Measurements from ENCODE around the gene ESRRG. TPM values are rescaled to one million over a fixed set of nuclear protein-coding genes. Genes with fewer than 3 reads are reported as not detected.

Gene ESRRG
- total RNA-seq, 1 experiment from 2014 or later: not detected

DNA sequence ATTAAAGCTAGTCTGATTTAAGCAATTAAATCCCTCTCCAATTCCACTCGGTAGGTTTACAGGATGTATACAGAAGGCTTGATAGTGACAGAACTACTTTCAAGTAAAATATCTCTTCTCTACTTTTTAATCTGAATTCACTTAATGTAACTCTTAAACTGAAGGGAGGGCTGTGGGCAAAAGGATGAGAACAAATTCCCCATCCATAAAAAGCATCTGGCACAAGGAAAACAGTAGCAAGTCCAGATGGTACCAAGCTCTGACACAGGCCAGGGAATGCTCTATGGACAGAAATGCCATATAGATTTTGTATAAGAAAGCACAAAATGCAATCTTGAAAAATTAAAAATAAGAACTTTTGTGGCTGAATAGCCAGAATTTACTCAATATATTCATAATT lies 246.9 kb downstream of the ESRRG start:
- H3K27me3 ChIP-seq (replicated peaks): peaks cover 8% of the 10 kb centered on the region; the same call in 1 of the 2 replicates
- no peaks in the 10 kb centered on the region for H3K9me3 ChIP-seq (replicated peaks)
- DNase-seq (ENCODE audit: low read depth in 1 of 2, low spot score in 2 of 2): no peak
- no peak overlapping the region for H3K4me3 ChIP-seq
- no peak overlapping the region for H3K27ac ChIP-seq
- no peaks in the 10 kb centered on the region for H3K4me1 ChIP-seq (replicated peaks)
- H3K36me3 ChIP-seq: no peaks in the 10 kb centered on the region

DNA sequence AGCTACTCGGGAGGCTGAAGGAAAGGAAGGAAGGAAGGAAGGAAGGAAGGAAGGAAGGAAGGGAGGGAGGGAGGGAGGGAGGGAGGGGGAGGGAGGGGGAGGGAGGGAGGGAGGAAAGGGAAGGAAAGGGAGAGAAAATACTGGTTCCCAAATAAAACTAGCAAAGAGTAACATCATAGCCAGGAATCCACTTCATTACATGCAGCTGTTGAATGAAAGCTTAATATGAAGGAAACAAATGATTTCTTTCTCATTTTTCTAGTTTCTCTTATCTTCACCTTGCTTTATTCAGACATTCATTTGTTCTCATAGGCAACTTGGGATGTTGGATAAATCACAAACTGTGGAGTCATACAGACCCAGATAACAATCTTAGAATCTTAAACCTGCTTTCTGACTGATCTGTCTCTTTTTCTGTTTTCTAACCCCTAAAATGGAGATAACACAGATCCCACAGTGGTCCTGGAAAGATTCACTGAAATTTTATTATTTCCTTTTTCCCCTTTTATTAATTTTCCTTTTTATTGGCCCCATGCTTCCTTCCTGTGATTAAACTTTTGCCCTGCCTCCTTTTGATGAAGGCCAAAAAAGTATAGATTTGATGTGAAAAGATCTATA lies 247.5 kb downstream of the ESRRG start:
- H3K4me3 ChIP-seq: no peak overlapping the region
- H3K27me3 ChIP-seq (replicated peaks): peaks cover 8% of the 10 kb centered on the region; the same call in 1 of the 2 replicates
- no peak for DNase-seq (ENCODE audit: low read depth in 1 of 2, low spot score in 2 of 2)
- no peaks in the 10 kb centered on the region for H3K9me3 ChIP-seq (replicated peaks)
- H3K4me1 ChIP-seq (replicated peaks): no peaks in the 10 kb centered on the region
- H3K36me3 ChIP-seq: no peaks in the 10 kb centered on the region
- no peak overlapping the region for H3K27ac ChIP-seq

DNA sequence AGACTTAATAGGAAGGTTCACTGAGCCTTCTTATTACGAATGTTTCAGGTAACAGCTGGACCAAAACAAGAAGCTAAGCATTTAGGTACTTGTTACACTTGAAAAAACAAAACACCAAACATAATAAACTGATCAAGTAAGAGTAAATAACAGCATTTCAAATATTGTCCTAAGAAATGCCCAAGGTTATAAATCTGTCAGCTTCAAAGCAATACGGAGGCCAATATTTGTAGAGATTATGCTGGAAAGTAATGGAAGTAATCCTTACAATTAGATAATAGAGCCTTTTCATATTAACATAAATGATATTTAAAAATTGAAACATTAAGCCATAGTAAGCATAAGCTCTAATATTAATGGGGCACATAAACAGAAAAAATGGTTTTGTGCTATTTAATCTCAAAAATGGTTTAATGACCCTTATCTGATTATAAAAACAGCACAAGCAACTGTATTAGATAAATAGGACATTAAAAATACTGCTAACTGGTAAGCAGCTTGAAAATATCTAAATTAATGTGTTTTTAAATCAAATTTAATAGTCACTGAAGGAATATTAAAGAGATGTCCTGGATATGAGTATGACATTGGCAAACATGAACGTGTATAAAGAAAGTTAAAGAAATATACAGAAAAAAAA lies 256.9 kb downstream of the ESRRG start:
- Histone ChIP-seq H3K4me3 (no peak overlapping the region), H3K4me1 (replicated peaks) (peaks cover 35% of the 10 kb centered on the region), H3K9me3 (replicated peaks) (no peaks in the 10 kb centered on the region), H3K27me3 (replicated peaks) (no peaks in the 10 kb centered on the region), H3K27ac (no peak overlapping the region), H3K36me3 (no peaks in the 10 kb centered on the region)
- no peak for DNase-seq (ENCODE audit: low read depth in 1 of 2, low spot score in 2 of 2)

DNA sequence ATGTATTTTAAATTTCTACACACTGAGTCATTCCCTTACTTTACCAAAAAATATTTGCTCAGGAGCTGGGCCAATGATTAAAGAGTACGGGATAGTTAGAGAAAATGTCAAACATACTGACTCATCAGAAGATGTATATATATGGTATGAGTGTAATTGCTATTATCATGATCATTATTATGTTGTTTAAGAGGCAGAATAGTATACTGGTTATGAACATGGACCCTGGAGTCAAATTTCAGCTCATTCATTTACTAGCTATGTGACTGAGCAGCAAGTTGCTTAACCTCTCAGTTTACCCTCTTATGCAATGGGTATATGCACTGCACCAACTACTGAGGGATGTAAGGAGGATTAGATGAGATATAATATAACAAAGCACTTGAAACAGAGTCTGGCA lies 258.7 kb downstream of the ESRRG start:
- no peaks in the 10 kb centered on the region for H3K27me3 ChIP-seq (replicated peaks)
- H3K27ac ChIP-seq: peak overlapping the region; percentile 5; the same call in 1 of the 2 replicates
- no peak overlapping the region for H3K4me3 ChIP-seq
- H3K4me1 ChIP-seq (replicated peaks): peaks cover 37% of the 10 kb centered on the region
- H3K9me3 ChIP-seq (replicated peaks): no peaks in the 10 kb centered on the region
- H3K36me3 ChIP-seq: no peaks in the 10 kb centered on the region
- DNase-seq (ENCODE audit: low read depth in 1 of 2, low spot score in 2 of 2): peak in 1 of 2 experiments; percentile 85

DNA sequence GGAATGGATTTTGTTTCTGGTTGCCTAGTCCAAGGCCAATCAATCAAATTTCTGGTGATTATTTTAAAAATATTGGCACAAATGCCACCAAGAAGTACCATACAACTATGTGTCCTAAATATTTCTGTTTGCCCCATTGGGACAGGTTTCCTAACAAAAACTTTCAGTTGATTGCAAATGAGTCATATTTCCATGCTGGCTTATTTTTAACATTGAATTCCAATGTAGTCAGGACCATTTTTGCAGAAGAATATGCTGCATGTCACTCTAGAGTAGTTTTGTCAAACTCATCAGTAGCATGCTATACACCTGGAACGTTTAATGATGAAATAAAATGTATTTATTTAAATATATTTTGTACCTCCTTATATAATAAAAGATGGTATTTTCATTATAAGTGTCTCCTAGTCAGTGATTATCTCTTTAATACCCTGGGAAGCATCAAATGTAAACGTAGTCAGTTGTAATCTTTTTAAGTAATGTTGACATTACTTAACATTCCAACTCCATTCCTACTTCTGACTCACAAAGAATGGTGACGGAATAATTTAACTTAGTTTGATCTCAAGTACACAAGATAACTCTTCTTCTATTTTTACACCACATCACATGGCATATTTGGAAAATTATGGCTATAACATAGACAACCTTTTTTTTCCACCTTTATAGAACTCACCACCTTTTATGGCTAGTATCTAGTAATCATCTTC lies 261.0 kb downstream of the ESRRG start:
- H3K4me1 ChIP-seq (replicated peaks): peaks cover 44% of the 10 kb centered on the region
- no peaks in the 10 kb centered on the region for H3K36me3 ChIP-seq
- peak in 1 of 2 experiments; percentile 66 for DNase-seq (ENCODE audit: low read depth in 1 of 2, low spot score in 2 of 2)
- no peak overlapping the region for H3K4me3 ChIP-seq
- H3K9me3 ChIP-seq (replicated peaks): no peaks in the 10 kb centered on the region
- peak overlapping the region; percentile 74 for H3K27ac ChIP-seq
- H3K27me3 ChIP-seq (replicated peaks): no peaks in the 10 kb centered on the region

DNA sequence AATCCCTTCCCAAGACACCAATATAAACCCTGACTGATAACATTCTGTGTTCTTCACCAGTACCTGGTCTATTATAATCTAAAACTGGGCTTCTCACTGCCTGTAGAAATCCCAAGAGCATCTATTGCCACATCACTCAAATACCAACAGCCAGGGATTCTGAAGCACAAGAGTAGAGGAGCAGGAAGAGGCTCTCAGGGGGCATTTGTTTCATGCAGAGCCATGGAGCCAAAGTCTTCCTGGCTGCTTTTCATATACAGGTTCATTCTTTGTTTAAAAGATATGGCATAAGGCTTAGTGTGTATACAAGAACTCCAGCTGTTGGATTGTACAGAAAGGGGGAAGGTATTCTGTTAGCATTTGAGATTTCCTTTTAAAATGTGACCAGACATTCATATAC lies 261.8 kb downstream of the ESRRG start:
- DNase-seq (ENCODE audit: low read depth in 1 of 2, low spot score in 2 of 2): peak in 1 of 2 experiments; percentile 14
- Histone ChIP-seq H3K36me3 (no peaks in the 10 kb centered on the region), H3K27ac (peak overlapping the region; percentile 74), H3K9me3 (replicated peaks) (no peaks in the 10 kb centered on the region), H3K4me1 (replicated peaks) (peaks cover 51% of the 10 kb centered on the region), H3K27me3 (replicated peaks) (no peaks in the 10 kb centered on the region), H3K4me3 (no peak overlapping the region)

DNA sequence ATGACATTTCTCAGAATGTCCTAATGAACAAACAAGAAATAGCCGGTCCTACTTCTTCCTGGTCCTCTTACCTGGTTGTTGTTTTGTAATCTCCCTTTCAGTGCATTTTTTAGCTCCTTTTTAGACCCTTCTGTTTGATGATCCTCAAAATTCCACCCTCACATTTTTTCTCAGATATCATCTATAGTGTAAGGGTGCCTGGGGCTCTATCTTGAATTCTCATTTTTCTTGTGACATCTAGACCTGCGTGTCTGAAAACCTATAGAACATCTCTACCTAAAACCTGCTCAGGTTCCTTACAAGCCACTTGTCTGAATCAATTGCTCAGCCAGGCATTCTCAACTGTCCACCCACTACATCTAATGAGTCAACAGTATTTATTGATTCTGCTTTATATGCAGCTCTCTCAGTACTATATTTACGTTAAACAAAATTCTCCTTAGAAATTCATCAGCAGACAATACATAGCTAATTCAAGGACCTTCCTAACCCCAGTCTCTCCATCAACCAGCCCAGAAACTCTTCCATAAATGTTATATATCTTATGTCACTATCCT lies 263.5 kb downstream of the ESRRG start:
- peaks cover 50% of the 10 kb centered on the region for H3K4me1 ChIP-seq (replicated peaks)
- DNase-seq (ENCODE audit: low read depth in 1 of 2, low spot score in 2 of 2): no peak
- H3K4me3 ChIP-seq: no peak overlapping the region
- H3K27me3 ChIP-seq (replicated peaks): no peaks in the 10 kb centered on the region
- no peak overlapping the region for H3K27ac ChIP-seq
- H3K9me3 ChIP-seq (replicated peaks): no peaks in the 10 kb centered on the region
- no peaks in the 10 kb centered on the region for H3K36me3 ChIP-seq

DNA sequence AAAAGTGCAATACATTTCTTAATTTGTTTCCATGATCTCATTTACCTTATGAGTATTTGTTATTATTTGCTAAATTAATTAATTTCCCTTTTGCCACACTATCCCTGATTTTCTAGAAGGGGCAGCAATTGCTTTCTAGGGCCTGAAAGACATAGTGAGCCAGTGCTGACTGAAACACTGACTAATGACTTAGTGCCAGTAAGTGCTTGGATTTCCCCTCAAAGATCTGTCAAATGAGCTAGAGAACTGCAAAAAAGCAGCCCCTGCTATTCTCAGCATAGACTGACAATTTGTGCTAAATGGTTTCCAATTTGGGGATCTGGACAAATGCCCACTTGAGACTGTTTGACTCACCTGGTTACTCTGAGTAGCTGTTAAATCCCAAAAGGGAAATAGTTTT lies 264.4 kb downstream of the ESRRG start:
- no peak for DNase-seq (ENCODE audit: low read depth in 1 of 2, low spot score in 2 of 2)
- Histone ChIP-seq H3K27me3 (replicated peaks) (no peaks in the 10 kb centered on the region), H3K36me3 (no peaks in the 10 kb centered on the region), H3K27ac (no peak overlapping the region), H3K9me3 (replicated peaks) (no peaks in the 10 kb centered on the region), H3K4me3 (no peak overlapping the region), H3K4me1 (replicated peaks) (peaks cover 43% of the 10 kb centered on the region)

DNA sequence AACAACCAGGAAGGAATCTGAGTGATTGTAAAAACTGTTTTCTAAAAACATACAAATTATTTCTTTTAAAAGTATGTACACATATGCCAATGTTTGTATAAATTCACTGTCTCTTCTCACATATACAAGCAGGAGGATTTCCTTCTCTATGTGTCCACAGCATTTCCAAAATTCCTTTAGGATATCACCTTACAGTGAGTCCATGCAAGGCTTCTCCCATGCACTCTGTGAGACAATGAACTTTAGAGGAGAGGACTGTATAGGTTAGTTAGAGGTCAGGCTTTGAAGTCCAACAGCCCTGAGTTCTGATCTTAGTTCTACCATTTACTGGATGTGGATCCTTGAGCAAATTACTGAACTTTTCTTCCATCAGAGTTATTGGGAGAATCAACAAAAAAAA lies 265.9 kb downstream of the ESRRG start:
- DNase-seq (ENCODE audit: low read depth in 1 of 2, low spot score in 2 of 2): peak in 1 of 2 experiments; percentile 12
- H3K27me3 ChIP-seq (replicated peaks): no peaks in the 10 kb centered on the region
- H3K9me3 ChIP-seq (replicated peaks): no peaks in the 10 kb centered on the region
- no peak overlapping the region; the same call in 1 of the 2 replicates for H3K27ac ChIP-seq
- no peak overlapping the region for H3K4me3 ChIP-seq
- no peaks in the 10 kb centered on the region for H3K36me3 ChIP-seq
- peaks cover 29% of the 10 kb centered on the region for H3K4me1 ChIP-seq (replicated peaks)

DNA sequence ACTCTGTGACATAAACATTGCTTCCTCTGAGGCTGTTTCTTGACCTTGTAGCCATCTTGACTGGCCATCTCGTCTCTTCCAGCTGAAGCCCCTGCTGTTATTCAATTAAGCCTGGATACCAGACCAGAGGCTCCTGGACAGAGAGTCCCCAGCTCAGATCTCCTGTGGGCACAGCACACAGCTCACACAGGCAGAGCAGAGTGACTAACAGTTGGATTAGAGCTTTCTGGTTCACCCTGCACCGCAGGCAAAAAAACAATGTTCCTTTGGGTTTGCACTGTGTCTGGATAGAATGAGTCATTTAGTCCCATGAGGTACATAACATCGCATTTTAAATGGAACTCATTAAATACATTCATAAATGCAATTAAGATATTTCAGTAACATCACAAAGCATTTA lies 266.5 kb downstream of the ESRRG start:
- H3K9me3 ChIP-seq (replicated peaks): no peaks in the 10 kb centered on the region
- H3K36me3 ChIP-seq: no peaks in the 10 kb centered on the region
- peaks cover 22% of the 10 kb centered on the region for H3K4me1 ChIP-seq (replicated peaks)
- H3K27ac ChIP-seq: no peak overlapping the region
- H3K27me3 ChIP-seq (replicated peaks): no peaks in the 10 kb centered on the region
- DNase-seq (ENCODE audit: low read depth in 1 of 2, low spot score in 2 of 2): peak; percentile 64 to 68
- H3K4me3 ChIP-seq: no peak overlapping the region

DNA sequence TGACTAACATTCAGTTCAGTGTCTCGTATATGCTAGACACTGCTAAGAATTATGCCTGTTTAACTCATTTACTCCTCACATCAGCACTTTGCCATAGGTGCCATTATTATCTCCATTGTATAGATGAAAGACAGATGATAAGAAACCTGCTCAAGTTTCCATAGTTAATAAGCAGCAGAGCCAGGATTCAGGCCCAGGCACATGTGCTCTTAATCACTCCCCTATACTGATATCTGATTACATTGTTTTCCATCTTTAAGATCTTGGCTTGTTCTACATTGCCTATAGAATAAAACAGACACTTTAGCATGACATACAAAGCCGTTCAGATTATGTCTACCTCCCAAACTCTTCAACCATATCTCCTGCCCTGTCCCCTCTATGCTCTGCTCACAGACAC lies 269.5 kb downstream of the ESRRG start:
- H3K27ac ChIP-seq: no peak overlapping the region
- no peak for DNase-seq (ENCODE audit: low read depth in 1 of 2, low spot score in 2 of 2)
- no peaks in the 10 kb centered on the region for H3K27me3 ChIP-seq (replicated peaks)
- no peaks in the 10 kb centered on the region for H3K36me3 ChIP-seq
- no peaks in the 10 kb centered on the region for H3K9me3 ChIP-seq (replicated peaks)
- H3K4me1 ChIP-seq (replicated peaks): peaks cover 16% of the 10 kb centered on the region
- no peak overlapping the region for H3K4me3 ChIP-seq

Measured in SJSA1 (cell line).